GM23248 (cell line): ENCODE data around the gene LILRB3. TPM values are rescaled to one million over a fixed set of nuclear protein-coding genes. Genes with fewer than 3 reads are reported as not detected.
"Not testable (repeated sequence)": the region's sequence is repeated elsewhere in the genome, so short reads cannot be mapped to it uniquely, and the experiment has no call there.

ENCODE experiments used
- DNase-seq: peaks from one replicate; pipeline ENCODE4 v3.0.0-alpha.2; 2015
- H2AFZ ChIP-seq: fragments of 200-600 bp; sonication (generic); 2 replicates; pipeline ENCODE4 v1.6.1; 2016; ENCODE audit warnings: antibody characterized with exemption
- H3F3A ChIP-seq: fragments of 200-600 bp; sonication (generic); 2 replicates; pipeline ENCODE4 v1.6.1; 2016; ENCODE audit warnings: mild to moderate bottlenecking, antibody characterized with exemption, mixed run types; ENCODE audit not compliant: insufficient read depth
- H3K27ac ChIP-seq: fragments of 200-600 bp; sonication (generic); 2 replicates; pipeline ENCODE4 v1.5.1; 2016; ENCODE audit warnings: mild to moderate bottlenecking
- H3K27me3 ChIP-seq: fragments of 200-600 bp; sonication (generic); replicated peaks from 2 replicates; pipeline ENCODE4 v1.6.1; 2016; ENCODE audit warnings: mild to moderate bottlenecking; ENCODE audit not compliant: insufficient read depth
- H3K36me3 ChIP-seq: fragments of 200-600 bp; sonication (generic); 2 replicates; pipeline ENCODE4 v1.6.1; 2016; ENCODE audit warnings: low read depth, mild to moderate bottlenecking
- H3K4me1 ChIP-seq: fragments of 200-600 bp; sonication (generic); 2 replicates; pipeline ENCODE4 v1.6.1; 2016; ENCODE audit warnings: mild to moderate bottlenecking; ENCODE audit not compliant: insufficient read depth
- H3K4me2 ChIP-seq: fragments of 200-600 bp; sonication (generic); one replicate; pipeline ENCODE4 v1.6.1; 2016; ENCODE audit warnings: mild to moderate bottlenecking; ENCODE audit not compliant: unreplicated experiment
- H3K4me3 ChIP-seq: fragments of 200-600 bp; sonication (generic); 2 replicates; pipeline ENCODE4 v1.5.1; 2016; ENCODE audit warnings: mild to moderate bottlenecking
- H3K79me2 ChIP-seq: fragments of 200-600 bp; sonication (generic); 2 replicates; pipeline ENCODE4 v1.6.1; 2016; ENCODE audit warnings: mild to moderate bottlenecking; ENCODE audit not compliant: insufficient read depth
- H3K9ac ChIP-seq: fragments of 200-600 bp; sonication (generic); 2 replicates; pipeline ENCODE4 v1.6.1; 2016; ENCODE audit warnings: mild to moderate bottlenecking
- H3K9me2 ChIP-seq: fragments of 200-600 bp; sonication (generic); 2 replicates; pipeline ENCODE4 v1.6.1; 2016; ENCODE audit warnings: mixed run types, mild to moderate bottlenecking, moderate library complexity; ENCODE audit not compliant: insufficient read depth
- H3K9me3 ChIP-seq: fragments of 200-600 bp; sonication (generic); one replicate; pipeline ENCODE4 v1.6.1; 2017; ENCODE audit warnings: low read depth
- H4K20me1 ChIP-seq: fragments of 200-600 bp; sonication (generic); 2 replicates; pipeline ENCODE4 v1.6.0; 2016; ENCODE audit not compliant: insufficient read depth
- EZH2 ChIP-seq: fragments of 200-600 bp; sonication (generic); IDR thresholded peaks from 2 replicates; pipeline ENCODE4 v1.6.1; 2018; ENCODE audit warnings: antibody characterized with exemption, mild to moderate bottlenecking; ENCODE audit not compliant: insufficient read depth, poor library complexity, severe bottlenecking
- EZH2phosphoT487 ChIP-seq: fragments of 200-600 bp; sonication (generic); IDR thresholded peaks from 2 replicates; pipeline ENCODE4 v1.6.1; 2018; ENCODE audit warnings: antibody characterized with exemption, moderate library complexity, mild to moderate bottlenecking, low read depth; ENCODE audit not compliant: insufficient read depth
- WGBS, 2 experiments: methylation state at CpG; one replicate each; pipeline ENCODE4 v1.1.6; 2015 to 2017; ENCODE audit warnings: low lambda C conversion rate in 2 of 2, low coverage in 1 of 2; ENCODE audit errors: missing lambda C conversion rate in 2 of 2; 5-methylcytosine and 5-hydroxymethylcytosine counted together
- in situ Hi-C: fragments of 300-500 bp; cut with MboI; formaldehyde crosslinking; loops from 2 replicates; pipeline ENCODE4 v1.15.0; 2020
- polyA plus RNA-seq: library from polyadenylated mRNA; unstranded; fragments of >200 nt; fragmentation: Nextera tagmentation; extraction: Ambion mirVana; gene quantifications from 2 replicates; pipeline ENCODE4 v1.2.1, GENCODE V29; 2016
- total RNA-seq: library from RNA; depleted of rRNA; stranded (reverse); fragments of >200 nt; shearing (Covaris generic); gene quantifications from 2 replicates; pipeline ENCODE4 v1.2.3, GENCODE V29; 2014

The LILRB3 gene
- total and polyA plus RNA-seq, 2 experiments from 2014 or later: 0.53 TPM; not detected in 1

- Histone ChIP-seq H3K27ac (no peak overlapping the region), H3K36me3 (no peaks in the 10 kb centered on the region), H3K4me2 (no peak overlapping the region), H3K9me3 (no peaks in the 10 kb centered on the region), H3F3A (no peaks in the 10 kb centered on the region), H3K9ac (no peak overlapping the region), H3K79me2 (no peaks in the 10 kb centered on the region), H3K9me2 (no peaks in the 10 kb centered on the region), H3K4me1 (no peaks in the 10 kb centered on the region), H3K4me3 (no peak overlapping the region), H3K27me3 (no peaks in the 10 kb centered on the region), H4K20me1 (no peaks in the 10 kb centered on the region), H2AFZ (no peak overlapping the region)
- in situ Hi-C loops: no loop called here
- TF ChIP-seq EZH2phosphoT487 (no peak), EZH2 (no peak)
- 86 to 87% methylated on average over 27 of the region's 27 CpGs for WGBS, 2 experiments
- DNase-seq: no peak
These were observed 3.7 kb downstream of the LILRB3 start for GRCh38 chr19:54218960-54219661.

- H3K4me2 ChIP-seq: no peak overlapping the region
- no peaks in the 10 kb centered on the region for H3K9me3 ChIP-seq
- no peaks in the 10 kb centered on the region for H3K79me2 ChIP-seq
- H3K27me3 ChIP-seq: no peaks in the 10 kb centered on the region
- no peaks in the 10 kb centered on the region for H4K20me1 ChIP-seq
- no peaks in the 10 kb centered on the region for H3K9me2 ChIP-seq
- H3K4me3 ChIP-seq: no peak overlapping the region
- H2AFZ ChIP-seq: no peak overlapping the region
- TF ChIP-seq EZH2 (no peak), EZH2phosphoT487 (no peak)
- DNase-seq: no peak
- H3K4me1 ChIP-seq: no peaks in the 10 kb centered on the region
- H3K27ac ChIP-seq: no peak overlapping the region
- WGBS, 2 experiments: 50 to 61% methylated on average over 6 to 7 of the region's 8 CpGs
- in situ Hi-C loops: no loop called here
- no peak overlapping the region for H3K9ac ChIP-seq
- H3K36me3 ChIP-seq: no peaks in the 10 kb centered on the region
- no peaks in the 10 kb centered on the region for H3F3A ChIP-seq
These were observed 4.5 kb downstream of the LILRB3 start for GRCh38 chr19:54218259-54218658.

- H3K9me2 ChIP-seq, H3K79me2 ChIP-seq, H4K20me1 ChIP-seq, H3K27me3 ChIP-seq, H3K4me1 ChIP-seq, H2AFZ ChIP-seq, DNase-seq, H3K9ac ChIP-seq, in situ Hi-C loops, H3K4me2 ChIP-seq, H3K36me3 ChIP-seq, H3K4me3 ChIP-seq, H3F3A ChIP-seq, H3K27ac ChIP-seq, H3K9me3 ChIP-seq: not testable (repeated sequence)
- 63 to 65% methylated on average over 17 to 18 of the region's 20 CpGs for WGBS, 2 experiments
These were observed 5.1 kb downstream of the LILRB3 start for GRCh38 chr19:54217517-54218247.

GRCh38 chr19:54216869-54217268, 5.9 kb downstream of the LILRB3 start:
- H3K4me1 ChIP-seq: no peaks in the 10 kb centered on the region
- H4K20me1 ChIP-seq: no peaks in the 10 kb centered on the region
- H3K4me3 ChIP-seq: no peak overlapping the region
- H3K4me2 ChIP-seq: no peak overlapping the region
- H2AFZ ChIP-seq: no peak overlapping the region
- no peak for DNase-seq
- TF ChIP-seq EZH2phosphoT487: no peak
- TF ChIP-seq EZH2: no peak
- in situ Hi-C loops: no loop called here
- no peak overlapping the region for H3K27ac ChIP-seq
- no peaks in the 10 kb centered on the region for H3K36me3 ChIP-seq
- no peaks in the 10 kb centered on the region for H3K9me3 ChIP-seq
- no peaks in the 10 kb centered on the region for H3K9me2 ChIP-seq
- 88 to 92% methylated on average over 9 of the region's 9 CpGs for WGBS, 2 experiments
- no peak overlapping the region for H3K9ac ChIP-seq
- H3K27me3 ChIP-seq: no peaks in the 10 kb centered on the region
- no peaks in the 10 kb centered on the region for H3F3A ChIP-seq
- H3K79me2 ChIP-seq: peaks cover 12% of the 10 kb centered on the region; the same call in 1 of the 2 replicates

GRCh38 chr19:54214734-54215133, 8.1 kb downstream of the LILRB3 start:
- H3F3A ChIP-seq, H3K4me3 ChIP-seq, H3K36me3 ChIP-seq, H3K4me1 ChIP-seq, H3K9me3 ChIP-seq, in situ Hi-C loops, H3K4me2 ChIP-seq, DNase-seq, H3K27ac ChIP-seq, H4K20me1 ChIP-seq, H3K27me3 ChIP-seq, H3K9me2 ChIP-seq, H2AFZ ChIP-seq, H3K9ac ChIP-seq: not testable (repeated sequence)
- WGBS, 2 experiments: 84 to 91% methylated on average over 7 to 19 of the region's 19 CpGs
- H3K79me2 ChIP-seq: peaks cover 27% of the 10 kb centered on the region; the same call in 1 of the 2 replicates

- H3K4me1 ChIP-seq, H2AFZ ChIP-seq, H3K9me2 ChIP-seq, H3K4me2 ChIP-seq, H3K27ac ChIP-seq, H4K20me1 ChIP-seq, DNase-seq, H3K4me3 ChIP-seq, H3K27me3 ChIP-seq, in situ Hi-C loops, H3K9me3 ChIP-seq, H3K9ac ChIP-seq, H3F3A ChIP-seq, H3K36me3 ChIP-seq: not testable (repeated sequence)
- WGBS, 2 experiments: 60 to 78% methylated on average over 3 to 5 of the region's 5 CpGs
- H3K79me2 ChIP-seq: peaks cover 32% of the 10 kb centered on the region
These were observed 8.6 kb downstream of the LILRB3 start for GRCh38 chr19:54214217-54214616.
